K562 (cell line): ENCODE measurements around the gene ZNF35. TPM values are rescaled to one million over a fixed set of nuclear protein-coding genes. Genes with fewer than 3 reads are reported as not detected.

Source experiments
- CBFB ChIP-seq: sonication (generic); formaldehyde crosslinking; IDR thresholded peaks from 2 replicates; pipeline ENCODE4 v1.4.0; 2020; ENCODE audit warnings: mild to moderate bottlenecking, missing genetic modification reagents
- CC2D1A ChIP-seq: fragments of 450-650 bp; IDR thresholded peaks from 2 replicates; pipeline ENCODE4 v1.6.1; 2017; ENCODE audit warnings: mild to moderate bottlenecking
- FUS ChIP-seq: fragments of 200-400 bp; formaldehyde crosslinking; optimal IDR thresholded peaks from 2 replicates; pipeline ENCODE3; 2017; ENCODE audit warnings: low read depth, low read length
- GABPB2 ChIP-seq: fragments of 250-450 bp; sonication (Bioruptor Pico); conservative IDR thresholded peaks from 2 replicates; pipeline ENCODE4 v1.5.1; 2021; ENCODE audit warnings: mild to moderate bottlenecking
- IRF2 ChIP-seq: sonication (generic); formaldehyde crosslinking; IDR thresholded peaks from 2 replicates; pipeline ENCODE4 v1.8.1; 2022; ENCODE audit warnings: mild to moderate bottlenecking, missing genetic modification reagents
- NEUROD1 ChIP-seq: fragments of 150-350 bp; IDR thresholded peaks from 2 replicates; pipeline ENCODE4 v1.6.1; 2014; ENCODE audit warnings: borderline replicate concordance, low read length, low read depth; ENCODE audit not compliant: partially characterized antibody
- PHB2 ChIP-seq: fragments of 450-650 bp; IDR thresholded peaks from 2 replicates; pipeline ENCODE4 v1.6.1; 2017; ENCODE audit warnings: low read depth
- XRCC4 ChIP-seq: IDR thresholded peaks from one replicate; pipeline ENCODE4 v1.6.1; 2011; ENCODE audit not compliant: insufficient read depth, insufficient read length; ENCODE audit errors: extremely low read depth
- ZNF174 ChIP-seq: fragments of 250-450 bp; sonication (Bioruptor Pico); IDR thresholded peaks from 2 replicates; pipeline ENCODE4 v1.4.0; 2020; ENCODE audit warnings: mild to moderate bottlenecking
- ZNF184 ChIP-seq: sonication (generic); formaldehyde crosslinking; IDR thresholded peaks from 2 replicates; pipeline ENCODE4 v1.5.0; 2020; ENCODE audit warnings: missing genetic modification reagents
- ZNF311 ChIP-seq: fragments of 250-450 bp; sonication (Bioruptor Pico); IDR thresholded peaks from 2 replicates; pipeline ENCODE4 v1.4.0; 2020; ENCODE audit warnings: mild to moderate bottlenecking, moderate library complexity
- ZNF316 ChIP-seq: fragments of 450-650 bp; IDR thresholded peaks from 2 replicates; pipeline ENCODE4 v1.6.1; 2016
- ZNF764 ChIP-seq: fragments of 250-450 bp; sonication (Bioruptor Pico); IDR thresholded peaks from 2 replicates; pipeline ENCODE4 v1.4.0; 2020; ENCODE audit warnings: low read depth, mild to moderate bottlenecking, moderate library complexity
- polyA plus RNA-seq, 8 experiments: library from polyadenylated mRNA; depleted of rRNA in 4 of 8; stranded (reverse) in 5 of 8; unstranded in 3 of 8; fragments of >200 nt; fragmentation: Nextera tagmentation in 2 of 8; fragmentation: Illumina TruSeq in 1 of 8; extraction: Ambion mirVana in 2 of 8; extraction: Trizol in 1 of 8; gene quantifications; 2 replicates each; pipeline versions ENCODE4 v1.2.1 to v1.2.3, GENCODE V29; 2011 to 2014; ENCODE audit warnings: inconsistent platforms in 1 of 8, missing spikeins in 1 of 8
- total RNA-seq, 7 experiments: library from RNA; depleted of rRNA in 6 of 7; stranded (reverse); fragments of >200 nt in 6 of 7; fragmentation: Illumina TruSeq in 2 of 7; extraction: Trizol in 2 of 7; gene quantifications; 2 replicates each; pipeline versions ENCODE4 v1.2.1 to v1.2.3, GENCODE V29; 2011 to 2021; ENCODE audit warnings: low replicate concordance in 1 of 7
- TF ChIP-seq, protein P1 (sequence below): sonication (generic); formaldehyde crosslinking; IDR thresholded peaks from 2 replicates; pipeline ENCODE4 v1.4.0; 2020; ENCODE audit warnings: mild to moderate bottlenecking, missing genetic modification reagents
- TF ChIP-seq, protein P2 (sequence below): fragments of 450-650 bp; conservative IDR thresholded peaks from 2 replicates; pipeline ENCODE4 v1.6.1; 2016; ENCODE audit warnings: missing genetic modification characterization, low read depth, mild to moderate bottlenecking, missing compliant biosample characterization, moderate library complexity
- TF ChIP-seq, protein P3 (sequence below): fragments of 450-650 bp; IDR thresholded peaks from one replicate; pipeline ENCODE4 v1.6.1; 2018; ENCODE audit warnings: mild to moderate bottlenecking, moderate library complexity; ENCODE audit not compliant: partially characterized antibody

ZNF35 gene
- total and polyA plus RNA-seq, 9 of the 15 experiments (the other 6 are each of a cell fraction or from before 2014, with no cell fraction given): 8.0 to 18.2 (median 14.8) TPM

DNA sequence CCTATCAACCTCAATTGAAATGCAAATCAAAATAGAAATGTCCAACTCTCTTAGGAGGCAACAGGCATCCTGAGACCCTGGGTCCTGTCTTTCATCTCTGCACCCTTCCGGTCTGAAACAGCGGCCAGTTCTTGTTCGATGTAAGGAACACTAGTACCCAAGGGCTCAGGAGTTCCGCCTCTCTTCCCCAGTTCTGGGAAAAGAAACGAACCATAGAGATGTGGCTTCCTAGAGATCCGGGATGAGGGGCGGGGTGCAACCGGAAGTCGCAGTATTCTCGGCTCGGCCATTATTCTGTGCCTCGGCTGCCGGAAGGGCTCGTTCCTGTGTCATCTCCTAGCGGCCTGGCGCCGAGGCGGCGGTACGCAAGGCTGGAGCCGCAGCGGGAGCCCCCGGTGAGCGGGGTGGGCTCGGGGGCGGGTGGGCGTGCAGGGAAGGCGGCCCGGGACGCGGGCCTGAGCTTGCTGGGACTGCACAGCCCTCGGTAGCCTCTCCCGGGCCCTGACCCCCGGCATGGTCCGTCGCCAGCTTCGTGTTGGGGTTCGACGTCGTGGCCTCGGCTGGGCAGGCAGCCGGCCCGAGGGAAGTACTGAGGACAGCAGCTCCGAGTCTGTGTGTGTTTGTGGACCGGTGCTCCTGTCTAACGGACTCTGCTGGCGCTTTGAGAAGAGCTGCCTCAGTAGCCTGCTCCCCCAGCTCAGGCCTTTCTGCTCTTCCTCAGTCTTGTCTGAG lies 23.6 kb upstream of the ZNF35 start, which contains the start of gene ZNF197 (continued):
- TF ChIP-seq, protein P1, sequence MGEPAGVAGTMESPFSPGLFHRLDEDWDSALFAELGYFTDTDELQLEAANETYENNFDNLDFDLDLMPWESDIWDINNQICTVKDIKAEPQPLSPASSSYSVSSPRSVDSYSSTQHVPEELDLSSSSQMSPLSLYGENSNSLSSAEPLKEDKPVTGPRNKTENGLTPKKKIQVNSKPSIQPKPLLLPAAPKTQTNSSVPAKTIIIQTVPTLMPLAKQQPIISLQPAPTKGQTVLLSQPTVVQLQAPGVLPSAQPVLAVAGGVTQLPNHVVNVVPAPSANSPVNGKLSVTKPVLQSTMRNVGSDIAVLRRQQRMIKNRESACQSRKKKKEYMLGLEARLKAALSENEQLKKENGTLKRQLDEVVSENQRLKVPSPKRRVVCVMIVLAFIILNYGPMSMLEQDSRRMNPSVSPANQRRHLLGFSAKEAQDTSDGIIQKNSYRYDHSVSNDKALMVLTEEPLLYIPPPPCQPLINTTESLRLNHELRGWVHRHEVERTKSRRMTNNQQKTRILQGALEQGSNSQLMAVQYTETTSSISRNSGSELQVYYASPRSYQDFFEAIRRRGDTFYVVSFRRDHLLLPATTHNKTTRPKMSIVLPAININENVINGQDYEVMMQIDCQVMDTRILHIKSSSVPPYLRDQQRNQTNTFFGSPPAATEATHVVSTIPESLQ (CRISPR knock-in tag): no peak; the same call in 1 of the 2 replicates
- no peak for TF ChIP-seq CBFB
- no peak for TF ChIP-seq ZNF311
- no peak for TF ChIP-seq ZNF184 (CRISPR knock-in tag)
- no peak for TF ChIP-seq PHB2
- TF ChIP-seq, protein P2, sequence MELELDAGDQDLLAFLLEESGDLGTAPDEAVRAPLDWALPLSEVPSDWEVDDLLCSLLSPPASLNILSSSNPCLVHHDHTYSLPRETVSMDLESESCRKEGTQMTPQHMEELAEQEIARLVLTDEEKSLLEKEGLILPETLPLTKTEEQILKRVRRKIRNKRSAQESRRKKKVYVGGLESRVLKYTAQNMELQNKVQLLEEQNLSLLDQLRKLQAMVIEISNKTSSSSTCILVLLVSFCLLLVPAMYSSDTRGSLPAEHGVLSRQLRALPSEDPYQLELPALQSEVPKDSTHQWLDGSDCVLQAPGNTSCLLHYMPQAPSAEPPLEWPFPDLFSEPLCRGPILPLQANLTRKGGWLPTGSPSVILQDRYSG (tag): no peak
- TF ChIP-seq, protein P3, sequence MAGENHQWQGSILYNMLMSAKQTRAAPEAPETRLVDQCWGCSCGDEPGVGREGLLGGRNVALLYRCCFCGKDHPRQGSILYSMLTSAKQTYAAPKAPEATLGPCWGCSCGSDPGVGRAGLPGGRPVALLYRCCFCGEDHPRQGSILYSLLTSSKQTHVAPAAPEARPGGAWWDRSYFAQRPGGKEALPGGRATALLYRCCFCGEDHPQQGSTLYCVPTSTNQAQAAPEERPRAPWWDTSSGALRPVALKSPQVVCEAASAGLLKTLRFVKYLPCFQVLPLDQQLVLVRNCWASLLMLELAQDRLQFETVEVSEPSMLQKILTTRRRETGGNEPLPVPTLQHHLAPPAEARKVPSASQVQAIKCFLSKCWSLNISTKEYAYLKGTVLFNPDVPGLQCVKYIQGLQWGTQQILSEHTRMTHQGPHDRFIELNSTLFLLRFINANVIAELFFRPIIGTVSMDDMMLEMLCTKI: no peak
- TF ChIP-seq ZNF174 (CRISPR knock-in tag): no peak
- peak; percentile 53; the same call in 1 of the 2 replicates for TF ChIP-seq CC2D1A
- TF ChIP-seq ZNF764 (CRISPR knock-in tag): no peak
- no peak for TF ChIP-seq FUS
- TF ChIP-seq IRF2 (CRISPR knock-in tag): no peak
- no peak for TF ChIP-seq XRCC4
- no peak for TF ChIP-seq GABPB2 (CRISPR knock-in tag)
- peak; percentile 63 for TF ChIP-seq NEUROD1
- TF ChIP-seq ZNF316: no peak
